NCI-H2227 (cell line): ENCODE results near the gene LTA4H.
"Not testable (repeated sequence)": the region's sequence is repeated elsewhere in the genome, so short reads cannot be mapped to it uniquely, and the experiment has no call there.

Source experiments
- DNase-seq: peaks from one replicate; lab custom pipeline; 2025; ENCODE audit not compliant: unreplicated experiment; lab: John Stamatoyannopoulos, UW

LTA4H gene

GRCh38 chr12:95994476-95994875, 40.9 kb downstream of the LTA4H start:
- DNase-seq, result no peak

GRCh38 chr12:95993907-95994306, 41.5 kb downstream of the LTA4H start:
- no peak for DNase-seq

GRCh38 chr12:95990136-95990535, 45.3 kb downstream of the LTA4H start:
- no peak for DNase-seq

- DNase-seq, result no peak
Observed at GRCh38 chr12:95989504-95990123, 45.8 kb downstream of the LTA4H start.

- DNase-seq, result no peak
Observed at GRCh38 chr12:95988506-95989275, 46.7 kb downstream of the LTA4H start.

- no peak for DNase-seq
Observed at GRCh38 chr12:95986635-95987570, 48.5 kb downstream of the LTA4H start.

GRCh38 chr12:95984682-95985081, 50.7 kb downstream of the LTA4H start:
- no peak for DNase-seq

- DNase-seq, result no peak
Observed at GRCh38 chr12:95982602-95983001, 52.8 kb downstream of the LTA4H start.

- no peak for DNase-seq
Observed at GRCh38 chr12:95980437-95980836, 55.0 kb downstream of the LTA4H start.

- no peak for DNase-seq
Observed at GRCh38 chr12:95978774-95979173, 56.6 kb downstream of the LTA4H start.

- DNase-seq, result no peak
Observed at GRCh38 chr12:95978351-95978750, 57.0 kb downstream of the LTA4H start.

- no peak for DNase-seq
Observed at GRCh38 chr12:95977764-95978305, 57.6 kb downstream of the LTA4H start.

GRCh38 chr12:95976416-95976832, 59.0 kb downstream of the LTA4H start:
- DNase-seq, result no peak

GRCh38 chr12:95975491-95975890, 59.9 kb downstream of the LTA4H start:
- DNase-seq, result no peak

GRCh38 chr12:95974358-95974757, 61.0 kb downstream of the LTA4H start:
- no peak for DNase-seq

- no peak for DNase-seq
Observed at GRCh38 chr12:95972832-95973456, 62.4 kb downstream of the LTA4H start.

- no peak for DNase-seq
Observed at GRCh38 chr12:95970905-95971304, 64.5 kb downstream of the LTA4H start.

- DNase-seq, result not testable (repeated sequence)
Observed at GRCh38 chr12:95969116-95969515, 66.3 kb downstream of the LTA4H start.

- no peak for DNase-seq
Observed at GRCh38 chr12:95967301-95967700, 68.1 kb downstream of the LTA4H start.

- DNase-seq, result no peak
Observed at GRCh38 chr12:95966287-95966870, 69.0 kb downstream of the LTA4H start.
